HG03558 (cell line): ENCODE measurements around the gene C16orf96.

Experiments
- ATAC-seq: cut with Tn5 transposase; IDR thresholded peaks from one replicate; pipeline ENCODE4 v1.9.1; 2021; ENCODE audit warnings: moderate number of reproducible peaks; ENCODE audit not compliant: unreplicated experiment; ENCODE audit errors: extremely low read depth

The C16orf96 gene

DNA sequence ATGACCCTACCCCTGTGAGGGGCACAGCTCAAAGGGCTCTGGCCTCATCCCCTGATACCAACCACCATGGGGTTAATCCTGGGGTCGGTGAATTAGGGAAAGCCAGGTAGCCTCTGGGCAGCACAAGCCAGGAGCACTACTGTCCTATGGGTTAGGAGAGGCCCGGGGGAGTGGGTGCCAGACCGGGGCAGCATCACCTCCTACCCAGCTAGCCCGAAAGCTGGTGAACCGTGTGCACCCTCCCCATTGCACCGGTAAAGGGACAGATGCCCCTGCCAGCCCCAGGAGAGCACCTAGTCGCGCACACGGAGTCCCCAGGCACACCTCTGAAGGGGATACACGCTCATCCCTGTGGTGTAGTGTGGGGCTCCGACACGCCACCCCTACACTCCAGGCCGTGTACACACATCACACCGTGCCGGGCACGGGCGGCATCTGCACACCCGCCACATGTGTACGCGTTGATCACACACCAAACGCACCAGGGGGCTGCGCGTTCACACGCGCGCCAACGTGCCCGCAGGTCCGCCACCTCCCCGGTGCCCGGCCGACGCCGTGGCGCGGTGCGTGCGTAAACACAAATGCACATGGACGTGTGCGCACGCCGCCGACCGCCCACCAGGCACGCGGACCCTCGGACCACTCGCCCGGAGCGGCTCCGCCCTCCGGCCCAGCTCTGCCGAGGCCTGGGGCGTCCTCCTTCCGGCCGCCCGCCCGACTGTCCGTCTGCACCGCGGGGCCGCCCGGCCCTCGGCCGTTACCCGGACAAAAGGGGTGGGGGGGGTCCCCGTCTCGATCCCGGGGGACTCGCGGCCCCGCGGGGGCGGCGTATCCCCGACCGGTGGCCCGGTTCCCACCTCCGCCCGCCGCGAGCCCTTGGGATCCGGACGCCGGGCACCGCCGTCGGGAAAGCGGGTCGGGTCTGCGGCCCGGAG is 57.8 kb downstream of the C16orf96 start:
- ATAC-seq = no peak

DNA sequence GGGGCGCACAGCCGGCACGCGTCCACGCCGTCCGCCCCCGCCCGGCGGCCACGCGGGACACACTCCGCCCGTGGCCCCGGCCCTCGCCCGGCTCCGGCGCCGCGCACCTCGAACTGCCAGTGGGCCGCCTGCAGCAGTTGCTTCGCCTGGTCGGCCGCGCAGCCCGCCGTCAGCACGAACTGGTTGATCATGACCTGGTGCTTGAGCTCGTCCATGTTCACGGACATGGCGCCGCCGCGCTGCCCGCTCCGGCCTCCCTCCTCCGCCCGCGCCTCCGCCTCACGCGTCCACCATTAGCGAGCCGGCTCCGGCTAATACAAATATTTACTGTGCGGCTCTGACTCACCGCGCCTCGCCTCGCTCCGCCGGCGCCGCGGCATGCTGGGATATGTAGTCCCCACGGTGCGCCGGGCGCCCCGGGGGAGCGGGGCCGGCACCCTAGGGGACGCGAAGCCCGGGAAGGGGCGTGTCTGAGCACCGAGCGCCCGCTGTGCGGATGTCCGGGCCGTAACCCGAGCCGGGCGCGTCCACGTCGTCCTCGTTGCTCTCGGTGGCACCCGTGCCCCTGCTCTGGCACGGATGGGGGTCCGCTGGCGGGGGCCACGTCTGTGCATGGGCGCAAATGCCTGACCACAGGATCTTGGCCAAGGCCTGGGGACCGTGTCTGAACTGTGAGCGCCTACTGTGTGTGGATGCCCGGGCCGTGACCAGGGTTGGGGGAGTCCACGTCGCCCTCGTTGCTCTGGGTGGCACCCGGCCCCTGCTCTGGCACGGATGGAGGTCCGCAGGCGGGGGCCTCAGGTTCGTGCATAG is 58.6 kb downstream of the C16orf96 start, which contains the start of gene UBALD1:
Gene UBALD1, minus strand, starts transcription at position 318 of the 813 bp plus-strand sequence. Its CDS starts 91 bp downstream, at position 227.
- ATAC-seq = peak; percentile 36

DNA sequence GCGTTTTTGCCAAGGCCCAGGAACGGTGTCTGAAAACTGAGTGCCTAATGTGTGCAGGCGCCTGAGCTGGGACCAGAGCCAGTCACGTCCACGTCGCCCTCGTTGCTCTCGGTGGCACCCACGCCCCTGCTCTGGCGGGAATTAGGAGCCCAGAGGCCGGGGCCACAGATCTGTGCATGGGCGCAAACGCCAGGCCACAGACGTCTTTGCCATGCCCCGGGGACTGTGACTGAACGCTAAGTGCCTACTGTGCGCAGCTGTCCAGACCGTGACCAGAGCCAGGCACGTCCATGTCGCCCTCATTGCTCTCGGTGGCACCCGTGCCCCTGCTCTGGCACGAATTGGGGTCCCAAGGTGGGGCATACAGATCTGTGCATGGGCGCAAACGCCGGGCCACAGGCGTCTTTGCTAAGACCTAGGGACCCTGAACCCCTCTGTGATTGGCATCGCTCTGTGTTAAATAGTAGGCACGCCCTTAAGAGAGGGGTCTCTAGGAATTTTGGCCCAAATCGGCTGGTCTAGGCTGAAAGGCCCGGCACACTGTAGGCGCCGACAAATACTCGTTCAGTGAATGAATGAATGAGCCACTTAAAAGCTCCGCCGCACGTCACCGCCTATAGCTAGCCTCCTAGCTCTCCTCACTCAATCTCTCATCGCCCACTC is 59.4 kb downstream of the C16orf96 start:
- ATAC-seq = no peak

DNA sequence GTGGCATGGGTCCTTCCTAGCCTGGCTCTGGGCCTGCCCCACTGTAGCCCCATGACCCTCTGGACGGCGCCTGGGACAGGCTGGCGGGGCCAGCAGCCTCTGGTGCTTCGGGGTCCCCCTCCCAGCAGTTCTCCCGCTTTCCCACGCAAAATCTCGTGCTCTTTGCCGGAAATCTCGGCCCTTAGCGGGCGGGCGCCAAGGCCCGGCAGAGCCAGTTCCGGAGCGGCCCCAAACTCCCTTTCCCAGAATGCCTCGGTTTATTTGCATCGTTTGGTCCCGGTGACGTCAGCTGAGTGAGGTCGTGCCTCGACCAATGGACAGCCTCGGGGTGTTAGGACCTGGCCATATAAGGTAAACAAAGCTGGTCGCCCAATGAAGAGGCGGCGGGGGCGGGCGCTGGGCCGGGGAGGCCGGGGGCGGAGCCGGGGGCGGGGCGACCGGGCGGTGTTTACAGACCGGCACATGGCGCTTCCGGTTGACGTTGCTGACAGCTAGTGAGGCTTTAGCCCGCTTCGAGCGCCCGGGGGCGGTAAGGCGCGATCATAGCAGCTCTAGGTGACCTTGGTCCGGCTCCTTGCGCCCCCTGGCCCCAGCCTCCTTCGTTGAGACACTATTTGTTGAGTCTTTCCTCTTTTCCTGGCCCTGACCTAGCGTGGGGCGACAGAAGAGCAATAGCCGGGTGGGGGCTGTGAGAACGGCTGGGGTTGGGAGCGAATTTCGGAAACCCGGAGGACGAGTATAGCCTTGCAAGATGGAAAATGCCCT is 60.1 kb downstream of the C16orf96 start:
- peak; percentile 53 for ATAC-seq

DNA sequence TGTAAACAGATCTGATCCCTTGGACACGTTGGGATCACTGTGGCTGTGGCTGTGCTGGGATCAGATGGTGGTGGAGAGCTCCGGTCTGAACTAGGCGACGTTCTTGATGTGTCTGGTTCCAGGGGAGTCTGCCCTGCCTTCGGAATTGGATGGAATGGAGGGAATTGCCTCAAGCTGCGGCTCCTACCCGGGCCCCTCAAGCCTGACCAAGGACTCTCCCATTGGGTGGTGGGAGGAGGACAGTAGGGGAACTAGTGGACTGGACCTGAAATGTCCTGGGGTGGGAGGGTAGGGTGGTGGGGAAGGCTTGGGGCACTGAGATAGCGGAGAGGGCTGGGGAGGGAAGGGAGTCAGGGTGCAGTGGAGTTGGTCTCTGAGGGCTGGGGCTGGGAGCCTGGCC is 61.7 kb downstream of the C16orf96 start:
- no peak for ATAC-seq

DNA sequence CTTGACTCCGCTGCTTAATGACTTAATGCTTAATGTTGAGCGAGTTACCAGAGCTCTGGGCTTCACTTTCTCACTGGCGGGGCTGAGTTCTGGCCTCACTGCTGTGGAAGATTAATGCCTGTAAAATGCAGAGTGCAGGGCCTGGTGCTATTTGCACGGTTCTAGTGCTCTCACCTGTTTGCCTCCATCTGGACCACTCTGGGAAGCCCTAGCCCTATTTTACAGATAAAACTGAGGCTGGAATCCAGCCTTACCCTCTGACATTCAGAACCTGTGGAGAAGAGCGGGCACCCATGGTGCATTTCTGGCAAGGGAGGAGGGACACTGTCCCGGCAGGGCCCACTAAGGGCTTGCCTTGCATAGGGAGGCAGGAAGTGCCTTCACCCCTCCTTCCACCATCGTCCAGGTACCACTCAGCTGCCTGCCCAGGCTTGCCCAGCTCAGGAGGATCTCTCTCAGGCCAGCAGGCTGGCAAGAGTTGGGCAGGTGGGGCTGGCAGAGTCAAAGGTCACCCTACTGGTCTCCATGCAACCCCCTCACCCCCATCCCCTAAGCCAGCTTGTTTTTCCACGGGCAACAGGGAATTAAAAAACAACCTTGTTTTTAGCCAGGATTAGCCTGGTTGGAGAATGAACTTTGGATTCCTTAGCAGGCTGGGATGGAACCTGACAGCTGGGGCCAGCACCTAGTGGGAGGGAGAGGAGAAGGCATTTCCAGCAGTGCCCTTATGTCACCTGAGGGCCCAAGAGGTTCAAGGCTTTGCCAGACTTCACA is 62.7 kb downstream of the C16orf96 start:
- no peak for ATAC-seq

DNA sequence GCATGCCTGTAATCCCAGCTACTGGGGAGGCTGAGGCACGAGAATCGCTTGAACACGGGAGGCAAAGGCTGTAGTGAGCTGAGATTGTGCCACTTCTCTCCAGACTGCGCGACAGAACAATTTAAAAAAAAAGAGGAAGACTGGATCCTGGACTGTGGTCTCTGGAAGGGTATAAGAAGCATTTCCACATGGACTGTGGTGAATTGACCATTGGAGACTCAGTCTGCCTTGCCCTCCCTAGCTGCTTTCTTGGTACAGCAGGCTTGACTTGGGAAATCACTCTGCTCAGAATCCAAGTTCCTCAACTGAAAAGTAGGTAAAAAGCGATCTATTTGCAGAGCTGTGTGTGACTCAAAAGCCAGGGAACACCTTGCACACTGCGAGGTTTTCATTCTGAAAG is 67.5 kb downstream of the C16orf96 start:
- no peak for ATAC-seq

DNA sequence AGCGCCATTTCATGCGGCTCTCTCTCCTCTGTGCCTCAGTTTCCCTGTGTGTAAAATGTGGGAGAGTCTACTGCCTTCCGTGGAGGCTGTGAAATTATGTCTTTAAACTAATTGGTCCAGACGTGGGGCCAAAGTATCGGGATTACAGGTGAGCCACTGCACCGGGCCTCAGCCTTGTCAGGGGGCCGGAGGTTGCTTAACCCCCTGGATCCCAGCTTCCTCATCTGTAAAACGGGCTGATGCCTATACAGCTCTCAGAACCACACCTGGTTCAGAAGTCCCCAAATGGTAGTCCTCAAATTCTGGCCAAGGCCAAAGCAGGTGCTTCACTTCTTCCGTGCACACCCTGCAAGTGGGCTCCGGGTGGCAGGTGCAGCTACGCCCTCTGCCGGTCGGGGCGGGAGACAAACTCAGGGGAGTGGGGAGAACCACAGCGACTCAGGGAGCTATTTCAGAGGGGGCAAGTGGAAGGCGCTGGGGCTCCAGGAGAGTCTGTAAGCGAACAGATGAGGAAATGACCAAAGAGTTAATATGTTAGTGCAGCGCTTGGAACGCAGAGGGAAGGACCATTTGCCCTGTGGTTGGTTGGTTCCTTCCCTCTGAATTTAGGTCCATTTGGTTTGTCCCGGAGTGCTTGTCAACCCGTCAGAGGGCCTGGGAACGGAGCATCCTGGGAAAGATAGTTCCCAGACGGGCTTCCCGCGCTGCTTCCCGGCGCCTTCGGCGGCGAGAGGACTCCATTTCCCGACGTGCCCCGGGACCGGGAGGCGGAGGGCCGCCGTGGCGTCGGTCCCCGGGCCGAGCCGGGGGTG is 68.1 kb downstream of the C16orf96 start, which contains the start of gene MGRN1:
Gene MGRN1, plus strand, starts transcription at position 812 of the 812 bp plus-strand sequence. CDS start 135 bp downstream, outside the sequence.
- peak; percentile 43 for ATAC-seq

DNA sequence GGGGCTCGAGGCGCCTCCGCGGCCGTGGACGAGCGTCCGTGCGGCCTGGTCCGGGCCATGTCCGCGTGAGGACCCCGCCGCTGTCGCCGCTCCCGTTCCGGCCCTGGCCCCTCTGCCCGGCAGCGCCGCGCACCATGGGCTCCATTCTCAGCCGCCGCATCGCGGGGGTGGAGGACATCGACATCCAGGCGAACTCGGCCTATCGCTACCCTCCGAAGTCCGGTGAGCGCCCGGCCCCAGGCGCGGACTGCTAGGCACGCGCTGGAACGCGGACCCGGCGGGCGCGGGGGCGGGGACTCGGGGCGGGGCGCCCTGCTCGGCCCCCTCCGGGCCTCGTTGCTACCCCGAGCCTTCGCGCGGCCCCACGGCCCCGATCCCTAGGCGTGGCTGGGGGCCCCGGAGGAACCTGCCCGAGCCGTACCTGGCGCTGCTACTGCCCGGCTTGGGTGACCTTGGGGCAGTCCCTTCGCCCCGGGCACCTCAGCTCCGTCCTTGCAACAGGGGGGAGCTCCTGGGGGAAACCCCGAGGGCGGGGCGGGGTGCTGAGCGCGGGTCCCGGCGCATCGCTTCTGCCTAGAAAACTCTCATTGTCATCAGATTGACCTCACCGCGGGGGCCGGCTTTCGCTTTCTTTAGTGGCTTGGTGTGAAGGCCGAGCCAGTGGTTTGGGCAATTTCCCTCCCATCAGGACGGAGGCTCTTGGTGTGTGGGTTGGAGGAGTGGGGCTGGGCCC is 68.9 kb downstream of the C16orf96 start:
- peak; percentile 24 for ATAC-seq

DNA sequence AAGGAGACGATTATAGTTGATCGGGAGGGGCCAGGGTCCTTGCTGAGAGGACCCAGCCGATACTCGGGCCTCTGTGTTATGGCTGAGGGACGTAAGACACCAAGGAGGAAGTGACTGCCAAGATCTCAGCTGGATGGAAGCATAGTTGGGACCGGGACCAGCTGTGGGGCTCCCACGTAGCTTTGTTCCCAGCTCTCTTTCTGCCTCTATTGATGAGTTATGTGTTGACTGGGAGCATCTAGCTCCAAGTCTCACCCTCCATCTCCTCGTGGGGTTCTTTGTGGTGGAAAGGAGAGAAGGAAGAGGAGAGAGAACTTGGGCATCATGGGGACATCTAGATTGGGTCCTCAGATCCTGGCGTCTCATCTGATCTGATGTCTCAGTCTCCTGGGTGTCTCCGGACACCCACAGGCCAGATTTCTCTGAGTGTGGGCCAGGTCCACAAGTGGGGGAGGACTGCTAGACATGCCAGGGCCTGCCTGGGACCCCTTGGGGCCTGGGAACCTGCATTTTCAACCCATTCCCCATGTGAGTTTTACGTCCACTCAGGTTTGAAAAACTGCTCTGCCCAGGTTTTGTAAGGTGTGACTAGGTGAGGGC is 69.5 kb downstream of the C16orf96 start:
- no peak for ATAC-seq

DNA sequence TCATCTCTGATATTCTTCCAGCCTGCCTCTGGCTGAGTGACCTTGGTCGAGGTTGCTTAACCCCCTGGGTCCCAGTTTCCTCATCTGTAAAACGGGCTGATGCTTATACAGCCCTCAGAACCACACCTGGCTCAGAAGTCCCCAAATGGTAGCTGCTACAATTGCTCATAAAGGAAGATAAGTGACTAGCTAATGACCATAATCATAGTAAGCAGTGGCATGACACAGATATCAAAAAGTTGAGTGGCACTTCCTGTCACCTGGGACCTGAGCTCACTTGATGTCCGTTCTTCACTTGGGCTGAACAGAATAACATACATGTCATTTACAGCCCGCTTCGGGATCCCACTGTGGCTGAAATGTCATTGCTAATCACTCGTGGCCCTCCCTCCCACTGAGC is 70.3 kb downstream of the C16orf96 start:
- no peak for ATAC-seq

DNA sequence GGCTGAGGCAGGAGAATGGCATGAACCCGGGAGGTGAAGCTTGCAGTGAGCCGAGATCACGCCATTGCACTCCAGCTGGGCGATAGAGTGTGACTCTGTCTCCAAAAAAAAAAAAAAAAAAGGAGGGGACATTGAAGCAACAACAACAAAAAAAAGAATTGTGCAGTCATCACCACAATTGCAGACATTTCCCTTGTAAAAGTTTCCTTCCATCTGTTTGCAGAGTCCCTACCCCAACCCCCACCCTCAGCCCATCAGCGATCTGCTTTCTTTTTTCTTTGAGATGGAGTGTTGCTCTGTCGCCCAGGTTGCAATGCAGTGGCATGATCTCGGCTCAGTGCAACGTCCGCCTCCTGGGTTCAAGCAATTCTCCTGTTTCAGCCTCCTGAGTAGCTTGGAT is 72.1 kb downstream of the C16orf96 start:
- no peak for ATAC-seq

DNA sequence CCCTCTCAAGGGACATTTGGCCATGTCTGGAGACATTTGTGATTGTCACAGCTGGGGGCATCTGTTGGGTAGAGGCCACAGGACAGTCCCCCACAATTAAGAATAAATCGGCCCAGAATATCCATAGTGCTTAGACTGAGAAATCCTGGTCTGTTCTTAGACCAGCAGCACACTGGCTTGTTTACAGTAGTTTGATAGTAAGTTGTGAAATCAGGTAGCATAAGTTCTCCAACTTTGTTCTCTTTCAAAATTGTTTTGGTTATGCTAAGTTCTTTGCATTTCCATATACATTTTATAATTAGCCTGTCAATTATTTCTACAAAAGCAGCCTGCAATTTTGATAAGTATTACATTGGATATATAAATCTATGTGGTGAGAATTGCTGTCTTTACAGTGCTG is 75.3 kb downstream of the C16orf96 start:
- ATAC-seq = no peak

DNA sequence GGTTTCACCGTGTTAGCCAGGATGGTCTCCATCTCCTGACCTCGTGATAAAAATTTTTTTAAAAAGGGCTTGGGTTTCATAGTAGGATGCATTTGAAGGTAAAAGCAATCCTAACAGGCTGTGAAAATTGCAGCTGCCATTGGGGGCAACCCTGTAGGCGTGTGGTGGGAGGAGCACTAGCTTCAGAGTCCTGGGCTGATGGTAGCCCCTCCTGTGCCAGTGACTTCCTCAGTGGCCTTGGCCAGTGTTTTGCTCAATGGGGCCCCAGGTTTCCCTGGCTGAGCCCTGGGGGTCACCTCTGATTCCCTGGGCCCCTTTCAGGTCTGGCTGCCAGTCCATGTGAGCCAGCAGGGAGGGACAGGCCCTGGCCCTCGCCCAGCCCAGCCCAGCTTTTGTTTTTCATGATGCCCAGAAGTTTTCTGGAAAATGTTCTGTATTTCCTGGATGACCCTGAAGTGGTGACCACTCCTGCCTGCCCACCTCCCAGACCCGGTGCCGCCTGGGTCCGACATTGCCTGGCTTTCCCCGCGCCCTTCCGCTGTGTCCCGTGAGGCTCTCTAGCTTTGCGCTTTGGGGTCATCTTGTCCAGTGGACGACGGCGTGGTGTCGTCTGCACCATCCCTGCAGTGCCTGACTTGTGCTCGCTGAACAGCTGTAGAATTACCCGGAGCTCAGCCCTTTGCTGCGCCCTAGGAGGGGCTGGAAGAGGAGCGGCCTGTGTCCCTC is 77.9 kb downstream of the C16orf96 start:
- ATAC-seq = no peak

DNA sequence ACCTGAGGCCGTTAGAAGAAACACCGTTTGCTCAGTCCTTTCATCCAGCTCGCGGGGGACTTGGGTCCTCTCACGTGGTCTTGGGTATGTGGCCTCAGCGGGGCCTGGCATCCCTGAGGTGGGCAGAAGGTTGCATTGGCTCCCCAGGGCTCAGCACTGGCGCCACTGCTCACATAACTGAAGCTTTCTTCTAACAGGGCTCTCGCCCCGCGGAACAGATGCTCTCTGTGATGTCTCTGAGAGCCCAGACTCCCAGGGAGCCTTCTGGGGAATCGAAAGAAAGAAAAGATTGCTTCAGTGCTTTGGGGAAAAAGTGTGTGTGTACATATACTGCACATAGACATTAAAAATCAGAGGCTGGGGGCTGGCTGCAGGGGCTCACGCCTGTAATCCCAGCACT is 78.6 kb downstream of the C16orf96 start:
- no peak for ATAC-seq

DNA sequence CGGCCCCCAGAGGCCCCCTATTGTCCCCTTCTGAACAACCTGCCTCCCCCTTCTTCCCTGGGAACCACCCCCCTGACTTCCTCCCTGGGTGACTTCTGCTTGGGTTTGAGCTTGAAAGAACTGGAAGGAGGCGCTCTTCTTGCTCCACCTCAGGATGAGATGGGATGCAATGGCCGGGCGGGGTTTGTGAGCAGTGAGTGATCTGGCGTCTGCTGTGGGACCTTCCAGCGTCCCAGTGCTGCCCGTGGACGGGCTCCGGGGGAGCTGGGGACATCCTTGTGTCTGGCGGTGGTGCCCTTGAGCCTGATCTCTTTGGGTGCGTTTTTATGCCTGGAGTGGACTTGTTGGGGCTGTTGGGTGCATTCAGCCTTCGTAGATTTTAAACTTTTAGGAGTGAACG is 80.1 kb downstream of the C16orf96 start:
- no peak for ATAC-seq
